GM06990 (cell line): ENCODE data around the gene CYCS.
A peak's percentile ranks its signal among the peaks of the same experiment; 100 is the strongest.
"Not testable (repeated sequence)": the region's sequence is repeated elsewhere in the genome, so short reads cannot be mapped to it uniquely, and the experiment has no call there.

Experiments used
- DNase-seq: peaks from one replicate; pipeline ENCODE4 v3.0.0-alpha.2; 2011; ENCODE audit not compliant: insufficient read length; ENCODE audit errors: extremely low read depth
- H3K27me3 ChIP-seq: replicated peaks from 2 replicates; pipeline ENCODE4 v1.6.0; 2011; ENCODE audit warnings: low read length; ENCODE audit not compliant: control insufficient read depth, insufficient read depth
- H3K36me3 ChIP-seq: 2 replicates; pipeline ENCODE4 v1.5.1; 2011; ENCODE audit warnings: low read length; ENCODE audit not compliant: control insufficient read depth, insufficient read depth
- H3K4me3 ChIP-seq: replicated peaks from 2 replicates; pipeline ENCODE4 v1.5.1; 2011; ENCODE audit warnings: low read depth, mild to moderate bottlenecking, control low read depth, low read length
- TF ChIP-seq, protein P1 (sequence below): IDR thresholded peaks from 2 replicates; pipeline ENCODE4 v1.5.1; 2011; ENCODE audit warnings: low read length, control low read depth, mild to moderate bottlenecking, inconsistent platforms; ENCODE audit not compliant: insufficient read depth, poor library complexity, severe bottlenecking

Gene CYCS

DNA sequence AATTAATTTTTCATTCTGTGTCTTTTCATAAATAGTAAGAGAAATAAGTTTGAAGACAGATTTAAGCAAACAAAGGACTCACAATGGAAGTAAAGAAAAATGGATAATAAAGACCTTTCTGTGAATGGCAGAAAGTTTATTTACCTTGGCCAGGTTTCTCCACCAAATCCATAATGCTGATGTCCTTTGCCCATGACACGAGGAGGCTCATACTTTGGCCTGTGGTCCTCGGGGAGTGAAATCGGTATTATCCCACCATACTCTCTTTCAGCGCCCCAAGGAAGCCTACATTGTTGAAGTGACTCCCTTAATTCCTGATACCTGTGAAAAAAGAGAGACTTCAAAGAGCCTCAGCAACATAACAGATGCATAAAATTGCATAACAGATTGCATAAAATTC is 43.1 kb upstream of the CYCS start:
- TF ChIP-seq, protein P1, sequence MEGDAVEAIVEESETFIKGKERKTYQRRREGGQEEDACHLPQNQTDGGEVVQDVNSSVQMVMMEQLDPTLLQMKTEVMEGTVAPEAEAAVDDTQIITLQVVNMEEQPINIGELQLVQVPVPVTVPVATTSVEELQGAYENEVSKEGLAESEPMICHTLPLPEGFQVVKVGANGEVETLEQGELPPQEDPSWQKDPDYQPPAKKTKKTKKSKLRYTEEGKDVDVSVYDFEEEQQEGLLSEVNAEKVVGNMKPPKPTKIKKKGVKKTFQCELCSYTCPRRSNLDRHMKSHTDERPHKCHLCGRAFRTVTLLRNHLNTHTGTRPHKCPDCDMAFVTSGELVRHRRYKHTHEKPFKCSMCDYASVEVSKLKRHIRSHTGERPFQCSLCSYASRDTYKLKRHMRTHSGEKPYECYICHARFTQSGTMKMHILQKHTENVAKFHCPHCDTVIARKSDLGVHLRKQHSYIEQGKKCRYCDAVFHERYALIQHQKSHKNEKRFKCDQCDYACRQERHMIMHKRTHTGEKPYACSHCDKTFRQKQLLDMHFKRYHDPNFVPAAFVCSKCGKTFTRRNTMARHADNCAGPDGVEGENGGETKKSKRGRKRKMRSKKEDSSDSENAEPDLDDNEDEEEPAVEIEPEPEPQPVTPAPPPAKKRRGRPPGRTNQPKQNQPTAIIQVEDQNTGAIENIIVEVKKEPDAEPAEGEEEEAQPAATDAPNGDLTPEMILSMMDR = no peak
- DNase-seq = no peak
- H3K36me3 ChIP-seq = no peaks in the 10 kb centered on the region

DNA sequence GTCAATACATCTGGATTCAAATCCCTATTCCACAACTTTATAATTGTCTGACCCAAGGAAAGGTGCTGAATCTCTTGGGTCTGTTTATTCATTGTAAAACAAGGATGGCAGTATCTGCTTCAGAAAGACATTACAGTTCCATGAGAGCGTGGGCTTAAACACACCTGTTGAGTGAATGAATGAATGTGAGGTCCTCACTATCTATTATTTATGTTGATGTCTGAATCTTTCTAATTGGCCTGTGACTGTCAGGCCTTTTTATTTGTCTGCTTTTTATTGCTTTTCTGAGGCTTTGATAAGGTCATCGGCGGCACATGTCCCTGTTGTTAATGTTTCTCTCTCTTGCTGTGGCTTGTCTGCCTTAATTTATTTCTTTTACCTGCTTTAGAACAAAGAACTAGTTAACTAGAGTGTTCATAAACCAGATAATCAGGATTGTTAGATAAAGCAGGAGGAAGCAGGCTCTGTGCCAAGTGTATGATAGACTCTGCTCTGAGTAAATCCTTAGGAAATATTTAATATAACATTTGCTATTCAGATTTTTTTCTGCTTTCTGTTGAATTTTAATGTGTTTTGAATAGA is 42.3 kb upstream of the CYCS start:
- no peaks in the 10 kb centered on the region for H3K27me3 ChIP-seq
- TF ChIP-seq, protein P1 = no peak
- no peak for DNase-seq
- H3K36me3 ChIP-seq = no peaks in the 10 kb centered on the region
- H3K4me3 ChIP-seq = no peak overlapping the region

More for the DNA sequence above, 43.1 kb upstream of the CYCS start:
- Histone ChIP-seq H3K4me3 (no peak overlapping the region), H3K27me3 (no peaks in the 10 kb centered on the region)

DNA sequence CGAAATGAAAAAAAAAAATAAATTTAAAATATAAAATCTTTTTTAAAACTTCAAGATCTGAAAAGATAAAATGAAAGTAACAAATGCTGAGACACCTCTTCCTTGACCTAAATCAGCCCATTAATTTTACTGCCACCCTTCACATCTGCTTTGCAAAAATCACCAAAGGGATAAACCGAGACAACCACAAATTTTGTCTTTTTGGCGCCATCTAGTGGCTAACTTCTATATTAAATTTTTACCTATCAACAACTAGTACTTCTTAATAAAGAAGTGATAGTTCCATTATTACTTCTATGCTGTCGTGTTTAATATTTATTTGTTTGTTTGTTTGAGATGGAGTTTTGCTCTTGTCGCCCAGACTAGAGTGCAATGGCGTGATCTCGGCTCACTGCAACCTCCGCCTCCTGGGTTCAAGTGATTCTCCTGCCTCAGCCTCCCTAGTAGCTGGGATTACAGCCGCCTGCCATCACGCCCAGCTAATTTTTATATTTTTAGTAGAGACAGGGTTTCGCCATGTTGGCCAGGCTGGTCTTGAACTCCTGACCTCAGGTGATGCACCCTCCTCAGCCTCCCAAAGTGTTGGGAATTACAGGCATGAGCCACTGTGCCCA is 35.0 kb upstream of the CYCS start:
- not testable (repeated sequence) for H3K4me3 ChIP-seq, H3K27me3 ChIP-seq, H3K36me3 ChIP-seq, DNase-seq
- TF ChIP-seq, protein P1 = peak; percentile 43

DNA sequence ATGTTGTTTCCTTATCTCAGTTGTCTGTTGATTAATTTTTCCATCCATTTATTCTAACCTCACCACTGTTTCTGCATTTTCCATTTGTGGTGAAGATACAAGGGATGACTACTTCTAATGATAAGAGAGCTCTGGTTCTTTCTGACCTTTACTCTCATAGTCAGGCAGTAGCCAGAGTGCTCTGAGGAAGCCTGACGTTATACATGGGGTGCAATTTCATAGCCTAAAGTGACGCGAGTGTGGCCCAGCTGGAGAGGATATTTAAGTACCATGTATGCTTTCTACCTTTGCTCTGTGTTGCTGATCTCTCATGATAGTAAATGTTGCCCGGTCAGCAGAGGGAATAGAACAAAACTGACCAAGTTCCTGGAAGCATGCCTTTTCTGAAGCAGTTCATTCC is 33.9 kb upstream of the CYCS start:
- Histone ChIP-seq H3K27me3 (no peaks in the 10 kb centered on the region), H3K36me3 (no peaks in the 10 kb centered on the region), H3K4me3 (no peak overlapping the region)
- TF ChIP-seq, protein P1 = no peak
- no peak for DNase-seq

DNA sequence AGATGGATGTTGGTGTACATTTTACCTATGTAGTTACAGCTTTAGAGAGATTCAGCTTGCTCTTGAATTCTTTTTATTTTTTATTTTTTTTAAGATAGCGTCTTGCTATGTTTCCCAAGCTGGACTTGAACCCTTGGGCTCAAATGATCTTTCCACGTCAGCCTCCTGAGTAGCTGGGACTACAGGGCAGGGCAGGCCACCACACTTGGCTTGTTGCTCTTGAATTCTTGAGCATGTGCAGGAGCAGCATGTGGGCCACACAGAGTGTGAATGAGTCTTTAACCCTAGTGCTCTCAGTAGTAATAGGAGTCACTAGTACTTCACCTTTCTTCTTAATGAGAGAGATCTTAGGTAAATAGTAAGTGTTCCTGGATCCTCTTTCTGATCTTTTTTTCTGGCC is 26.7 kb upstream of the CYCS start:
- H3K4me3 ChIP-seq = no peak overlapping the region
- TF ChIP-seq, protein P1 = no peak
- no peak for DNase-seq
- H3K36me3 ChIP-seq = no peaks in the 10 kb centered on the region; the same call in 1 of the 2 replicates
- no peaks in the 10 kb centered on the region for H3K27me3 ChIP-seq
